Right lobe of liver (tissue), 4 donors: ENCODE results near the gene TNXB.
"Not testable (repeated sequence)": the region's sequence is repeated elsewhere in the genome, so short reads cannot be mapped to it uniquely, and the experiment has no call there.

Experiments used
- POLR2A ChIP-seq: fragments of 450-650 bp; IDR thresholded peaks from one replicate; pipeline ENCODE4 v1.6.1; 2017; ENCODE audit warnings: antibody characterized with exemption, mild to moderate bottlenecking
- TF ChIP-seq, protein P1 (sequence below), 4 donors: fragments of 200-600 bp in 3 of 4; fragments of 450-650 bp in 1 of 4; IDR thresholded peaks; one replicate each; pipeline versions ENCODE4 v1.5.1 to v1.8.0; 2016 to 2022; ENCODE audit warnings: antibody characterized with exemption in 4 of 4, mild to moderate bottlenecking in 2 of 4
- donor health status: DM: no; HTN: no; CAD: no.
- donor health status: DM: no; HTN: no; CAD: no.
- donor health status: DM: no; HTN: yes; CAD: no.

DNA sequence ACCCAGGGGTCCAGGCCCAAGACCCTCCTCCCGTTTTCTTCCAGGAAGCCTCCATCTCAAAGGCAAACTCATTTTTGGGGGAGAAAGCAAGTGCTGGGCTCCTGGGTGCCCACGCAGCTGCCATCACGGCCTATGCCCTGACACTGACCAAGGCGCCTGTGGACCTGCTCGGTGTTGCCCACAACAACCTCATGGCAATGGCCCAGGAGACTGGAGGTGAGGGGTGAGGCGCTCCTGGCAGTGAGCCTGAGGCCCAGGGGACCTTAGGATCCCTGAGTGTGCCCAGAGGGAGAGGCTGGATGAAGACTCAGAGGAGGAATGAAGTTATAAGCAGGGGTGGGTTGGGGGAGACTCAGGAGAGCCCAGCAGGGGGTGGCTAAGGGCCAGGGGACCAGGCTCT lies 112.8 kb downstream of the TNXB start:
- TF ChIP-seq POLR2A, result not testable (repeated sequence)
- TF ChIP-seq, protein P1, sequence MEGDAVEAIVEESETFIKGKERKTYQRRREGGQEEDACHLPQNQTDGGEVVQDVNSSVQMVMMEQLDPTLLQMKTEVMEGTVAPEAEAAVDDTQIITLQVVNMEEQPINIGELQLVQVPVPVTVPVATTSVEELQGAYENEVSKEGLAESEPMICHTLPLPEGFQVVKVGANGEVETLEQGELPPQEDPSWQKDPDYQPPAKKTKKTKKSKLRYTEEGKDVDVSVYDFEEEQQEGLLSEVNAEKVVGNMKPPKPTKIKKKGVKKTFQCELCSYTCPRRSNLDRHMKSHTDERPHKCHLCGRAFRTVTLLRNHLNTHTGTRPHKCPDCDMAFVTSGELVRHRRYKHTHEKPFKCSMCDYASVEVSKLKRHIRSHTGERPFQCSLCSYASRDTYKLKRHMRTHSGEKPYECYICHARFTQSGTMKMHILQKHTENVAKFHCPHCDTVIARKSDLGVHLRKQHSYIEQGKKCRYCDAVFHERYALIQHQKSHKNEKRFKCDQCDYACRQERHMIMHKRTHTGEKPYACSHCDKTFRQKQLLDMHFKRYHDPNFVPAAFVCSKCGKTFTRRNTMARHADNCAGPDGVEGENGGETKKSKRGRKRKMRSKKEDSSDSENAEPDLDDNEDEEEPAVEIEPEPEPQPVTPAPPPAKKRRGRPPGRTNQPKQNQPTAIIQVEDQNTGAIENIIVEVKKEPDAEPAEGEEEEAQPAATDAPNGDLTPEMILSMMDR (IDR thresholded peaks at IDR 0.05), result not testable (repeated sequence)
